K562 (cell line): ENCODE measurements around the gene PCDHB8.

Experiments used
- HNRNPH1 ChIP-seq: fragments of 200-400 bp; formaldehyde crosslinking; optimal IDR thresholded peaks from 2 replicates; pipeline ENCODE3; 2017; ENCODE audit warnings: low read depth, mild to moderate bottlenecking, low read length, moderate library complexity
- KLF13 ChIP-seq: fragments of 450-650 bp; IDR thresholded peaks from 2 replicates; pipeline ENCODE4 v1.6.1; 2016; ENCODE audit warnings: missing genetic modification characterization, low read depth, mild to moderate bottlenecking, missing compliant biosample characterization, moderate library complexity, borderline replicate concordance
- NR1H2 ChIP-seq: sonication (generic); formaldehyde crosslinking; IDR thresholded peaks from 2 replicates; pipeline ENCODE4 v1.4.0; 2020; ENCODE audit warnings: mild to moderate bottlenecking, missing genetic modification reagents
- TARDBP ChIP-seq: fragments of 450-650 bp; IDR thresholded peaks from 2 replicates; pipeline ENCODE4 v1.6.1; 2016
- TFAM ChIP-seq: fragments of 250-450 bp; sonication (Bioruptor Pico); conservative IDR thresholded peaks from 2 replicates; pipeline ENCODE4 v1.5.0; 2021; ENCODE audit warnings: mild to moderate bottlenecking, moderate library complexity
- ZNF707 ChIP-seq: fragments of 250-450 bp; sonication (Bioruptor Pico); conservative IDR thresholded peaks from 2 replicates; pipeline ENCODE4 v1.8.0; 2022; ENCODE audit warnings: inconsistent platforms, mild to moderate bottlenecking, moderate library complexity

DNA sequence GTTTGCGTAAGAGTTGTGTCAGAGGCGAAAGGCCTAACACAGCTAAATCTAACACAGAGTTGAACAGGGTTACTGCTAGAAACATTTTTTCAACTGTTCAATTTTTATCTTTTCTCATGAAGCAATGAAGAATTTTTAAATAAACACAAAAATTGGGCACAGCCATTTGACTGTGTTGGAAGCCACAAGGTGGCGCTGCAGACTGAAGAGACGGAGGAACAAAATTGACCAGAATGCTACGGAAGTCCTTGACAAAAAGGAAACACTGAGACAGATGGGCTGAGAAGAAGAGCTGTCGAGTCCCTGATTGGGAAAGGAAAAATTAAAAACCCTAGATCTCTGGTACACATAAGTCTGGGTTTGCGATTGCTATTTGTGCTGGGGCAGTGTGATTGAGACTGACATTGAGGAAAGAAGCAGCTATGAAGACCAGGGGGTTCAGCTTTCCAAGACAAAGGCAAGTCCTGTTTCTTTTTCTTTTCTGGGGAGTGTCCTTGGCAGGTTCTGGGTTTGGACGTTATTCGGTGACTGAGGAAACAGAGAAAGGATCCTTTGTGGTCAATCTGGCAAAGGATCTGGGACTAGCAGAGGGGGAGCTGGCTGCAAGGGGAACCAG is 9.4 kb downstream of the PCDHB8 start, which contains the start of gene PCDHB9:
- no peak for TF ChIP-seq HNRNPH1
- TF ChIP-seq NR1H2 (CRISPR knock-in tag) = no peak
- TF ChIP-seq KLF13 (tag) = no peak
- no peak for TF ChIP-seq TFAM (CRISPR knock-in tag)
- no peak for TF ChIP-seq TARDBP
- TF ChIP-seq ZNF707 = no peak
